Transverse colon (tissue), 4 donors: Measurements from ENCODE around the gene EXT2. TPM values are rescaled to one million over a fixed set of nuclear protein-coding genes. Genes with fewer than 3 reads are reported as not detected.

ENCODE experiments used
- DNase-seq: peaks from one replicate; pipeline ENCODE4 v3.0.0-alpha.2; 2019
- H3K27ac ChIP-seq, 4 donors: fragments of 200-600 bp; sonication (generic); 2 replicates each; pipeline ENCODE4 v1.5.1; 2016 to 2018; ENCODE audit warnings: inconsistent platforms in 4 of 4
- H3K27me3 ChIP-seq: fragments of 200-600 bp; sonication (generic); 2 replicates; pipeline ENCODE4 v1.5.1; 2017; ENCODE audit warnings: inconsistent platforms
- H3K36me3 ChIP-seq, 4 donors: fragments of 200-600 bp; sonication (generic); 2 replicates each; pipeline ENCODE4 v1.5.1; 2017 to 2019; ENCODE audit warnings: inconsistent platforms in 4 of 4
- H3K4me1 ChIP-seq, 4 donors: fragments of 200-600 bp; sonication (generic); 2 replicates each; pipeline ENCODE4 v1.5.1; 2017 to 2020; ENCODE audit warnings: inconsistent platforms in 4 of 4
- H3K4me3 ChIP-seq, 4 donors: fragments of 200-600 bp; sonication (generic); 1 replicate in 1 of 4; 2 replicates in 3 of 4; pipeline versions ENCODE4 v1.5.1 to v1.6.1; 2017 to 2019; ENCODE audit warnings: inconsistent platforms in 4 of 4
- H3K9me3 ChIP-seq, 2 donors: fragments of 200-600 bp; sonication (generic); 2 replicates each; pipeline ENCODE4 v1.5.1; 2017 to 2019; ENCODE audit warnings: inconsistent platforms in 2 of 2
- CTCF ChIP-seq, 5 experiments: fragments of 200-600 bp in 3 of 5; fragments of 450-650 bp in 2 of 5; sonication (generic) in 3 of 5; IDR thresholded peaks; 1 replicate in 2 of 5; 2 replicates in 3 of 5; pipeline ENCODE4 v1.5.1; 2016 to 2017; ENCODE audit warnings: antibody characterized with exemption in 5 of 5, inconsistent platforms in 3 of 5, mild to moderate bottlenecking in 2 of 5, moderate library complexity in 1 of 5
- EP300 ChIP-seq: sonication (generic); formaldehyde crosslinking; IDR thresholded peaks from one replicate; pipeline ENCODE4 v1.6.1; 2017; ENCODE audit warnings: antibody characterized with exemption, low read depth
- POLR2A ChIP-seq: fragments of 450-650 bp; IDR thresholded peaks from one replicate; pipeline ENCODE4 v1.6.1; 2016; ENCODE audit warnings: antibody characterized with exemption, mild to moderate bottlenecking, moderate library complexity
- POLR2AphosphoS5 ChIP-seq, 3 donors: sonication (generic); formaldehyde crosslinking; IDR thresholded peaks; one replicate each; pipeline ENCODE4 v1.6.1; 2016; ENCODE audit warnings: antibody characterized with exemption in 3 of 3
- WGBS, 2 donors: methylation state at CpG; one replicate each; pipeline ENCODE4 v1.1.5; 2018; ENCODE audit warnings: low coverage in 1 of 2; 5-methylcytosine and 5-hydroxymethylcytosine counted together
- in situ Hi-C, 4 donors: fragments of 200-750 bp; cut with MboI; loops; one replicate each; pipeline versions ENCODE4 v1.15.0 to v1.15.1; 2017; ENCODE audit warnings: low sequenced_read_pairs in 3 of 4, low pct_ligation_motif_present in 1 of 4, low pct_unique_long_range_greater_than_20kb in 1 of 4
- intact Hi-C: fragments of 100-400 bp; cut with DNase I; formaldehyde crosslinking; loops from one replicate; pipeline ENCODE4 v1.15.1; 2023; ENCODE audit warnings: low total_unique reads
- total RNA-seq, 4 donors: library from RNA; depleted of rRNA; stranded (reverse); fragments of >200 nt; gene quantifications; one replicate each; pipeline ENCODE4 v1.1.0, GENCODE V29; 2016

The EXT2 gene
- total RNA-seq, 4 donors from 2014 or later = 32.2 to 82.9 (median 59.6) TPM

DNA sequence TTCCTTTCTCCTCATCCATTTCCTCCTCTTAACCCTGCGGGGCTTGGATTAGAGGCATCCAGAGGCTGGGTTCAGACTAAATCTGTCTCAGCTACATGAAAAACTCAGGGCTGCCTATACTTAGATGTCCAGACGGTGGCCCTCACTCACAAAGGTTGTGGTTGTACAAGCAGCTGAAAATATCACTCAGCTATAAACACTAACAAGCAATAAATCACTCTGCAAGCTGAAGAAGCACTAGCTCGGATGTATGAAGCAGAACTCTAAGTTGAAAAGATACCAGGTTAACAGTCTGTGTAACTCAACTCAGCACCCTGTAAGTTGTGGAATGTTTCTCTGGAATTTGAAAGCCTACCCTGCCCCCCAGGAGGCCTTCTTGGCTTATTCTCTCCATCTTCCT lies 82.9 kb downstream of the EXT2 start:
- Histone ChIP-seq H3K36me3 (no peaks in the 10 kb centered on the region), H3K4me1 (no peaks in the 10 kb centered on the region), H3K27ac (no peak overlapping the region), H3K27me3 (no peaks in the 10 kb centered on the region), H3K9me3 (no peaks in the 10 kb centered on the region), H3K4me3 (no peak overlapping the region)
- DNase-seq = no peak
- intact Hi-C loops (no loop called here), in situ Hi-C loops (no loop called here)
- TF ChIP-seq EP300 (no peak), POLR2A (no peak), CTCF (IDR thresholded peaks at IDR 0.05) (no peak), POLR2AphosphoS5 (IDR thresholded peaks at IDR 0.05) (no peak)
- WGBS, 2 donors = 58 to 80% methylated on average over 1 to 3 of the region's 3 CpGs

DNA sequence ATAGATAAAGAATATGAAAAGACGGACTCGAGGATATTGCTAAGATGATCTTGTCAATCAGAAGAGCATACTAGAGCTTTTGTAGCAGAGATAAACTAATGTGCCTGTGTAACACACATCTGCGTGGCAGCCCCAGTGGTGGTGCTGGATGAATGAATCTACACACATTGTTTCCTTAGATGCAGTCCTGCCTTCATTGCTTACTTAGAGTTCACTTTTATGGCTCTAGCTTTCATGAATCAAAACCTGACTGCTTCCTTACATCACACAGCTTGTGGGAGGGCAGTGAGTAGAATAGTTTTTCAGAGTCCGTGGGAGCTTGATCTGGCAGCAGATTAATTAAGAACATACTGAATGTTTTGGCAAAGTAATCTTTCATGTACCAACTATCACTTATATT lies 83.7 kb downstream of the EXT2 start:
- Histone ChIP-seq H3K36me3 (no peaks in the 10 kb centered on the region), H3K9me3 (no peaks in the 10 kb centered on the region), H3K4me3 (no peak overlapping the region), H3K4me1 (no peaks in the 10 kb centered on the region), H3K27ac (no peak overlapping the region), H3K27me3 (no peaks in the 10 kb centered on the region)
- TF ChIP-seq EP300 (no peak), POLR2A (no peak), POLR2AphosphoS5 (IDR thresholded peaks at IDR 0.05) (no peak), CTCF (IDR thresholded peaks at IDR 0.05) (no peak)
- 80 to 83% methylated on average over 4 of the region's 4 CpGs for WGBS, 2 donors
- in situ Hi-C loops (no loop called here), intact Hi-C loops (no loop called here)
- DNase-seq = no peak

DNA sequence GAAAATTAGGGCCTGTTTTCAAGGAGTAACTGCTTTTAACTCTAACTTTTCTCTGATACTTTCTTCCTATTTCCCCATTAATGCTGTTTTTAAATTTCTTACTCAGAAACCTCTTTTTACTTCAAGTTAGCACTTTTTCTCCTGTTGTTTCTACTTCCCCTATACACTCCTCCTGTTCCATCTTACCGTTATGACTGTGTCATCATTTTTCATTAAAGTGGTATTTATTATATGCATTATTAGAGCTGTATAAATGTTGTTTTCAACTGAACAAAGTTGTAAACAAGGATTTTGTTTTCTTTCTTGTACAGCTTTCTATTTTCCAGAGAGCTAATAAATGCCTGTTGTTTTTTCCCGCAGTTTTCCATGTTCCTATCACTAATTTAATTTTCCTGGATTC lies 84.6 kb downstream of the EXT2 start:
- no peak for DNase-seq
- intact Hi-C loops (no loop called here), in situ Hi-C loops (no loop called here)
- Histone ChIP-seq H3K4me1 (no peaks in the 10 kb centered on the region), H3K4me3 (no peak overlapping the region), H3K27me3 (no peaks in the 10 kb centered on the region), H3K9me3 (no peaks in the 10 kb centered on the region), H3K36me3 (no peaks in the 10 kb centered on the region), H3K27ac (no peak overlapping the region)
- WGBS, 2 donors = 91 to 95% methylated on average over 2 of the region's 2 CpGs
- TF ChIP-seq EP300 (no peak), POLR2A (no peak), POLR2AphosphoS5 (IDR thresholded peaks at IDR 0.05) (no peak), CTCF (IDR thresholded peaks at IDR 0.05) (no peak)

GRCh38 chr11:44185522-44185921 lies 90.0 kb downstream of the EXT2 start:
- H3K4me3 ChIP-seq = no peak overlapping the region
- TF ChIP-seq POLR2AphosphoS5 (IDR thresholded peaks at IDR 0.05) (no peak), EP300 (no peak), CTCF (IDR thresholded peaks at IDR 0.05) (no peak), POLR2A (no peak)
- no peaks in the 10 kb centered on the region for H3K4me1 ChIP-seq
- H3K27ac ChIP-seq = no peak overlapping the region
- intact Hi-C loops = no loop called here
- no peak for DNase-seq
- H3K36me3 ChIP-seq = peaks cover 0 to 15% (median 2%) of the 10 kb centered on the region in 4 donors
- no peaks in the 10 kb centered on the region for H3K27me3 ChIP-seq
- H3K9me3 ChIP-seq = peaks cover 10 to 16% of the 10 kb centered on the region in 2 donors
- in situ Hi-C loops = no loop called here
